ENCODE results near the gene ATP8A2.
"Not testable (repeated sequence)": the region's sequence is repeated elsewhere in the genome, so short reads cannot be mapped to it uniquely, and the experiment has no call there.

The ATP8A2 gene

GRCh38 chr13:25772534-25772933 is 400.8 kb downstream of the ATP8A2 start:
- not testable (repeated sequence) for DNase-seq

DNA sequence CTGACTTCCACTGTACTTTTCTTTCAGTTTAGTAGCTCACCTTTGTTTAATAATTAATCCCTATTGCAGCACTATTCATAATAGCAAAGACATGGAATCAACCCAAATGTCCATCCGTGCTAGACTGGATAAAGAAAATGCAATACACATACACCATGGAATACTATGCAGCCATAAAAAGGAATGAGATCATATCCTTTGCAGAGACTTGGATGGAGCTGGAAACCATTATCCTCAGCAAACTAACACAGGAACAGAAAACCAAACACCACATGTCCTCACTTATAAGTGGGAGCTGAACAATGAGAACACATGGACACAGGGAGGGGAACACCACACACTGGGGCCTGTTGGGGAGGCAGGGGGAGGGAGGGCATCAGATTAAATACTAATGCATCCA is 402.3 kb downstream of the ATP8A2 start:
- not testable (repeated sequence) for DNase-seq

- DNase-seq = no peak
These were observed 403.5 kb downstream of the ATP8A2 start for GRCh38 chr13:25775275-25775674.

GRCh38 chr13:25775986-25776385 is 404.2 kb downstream of the ATP8A2 start:
- no peak for DNase-seq

DNA sequence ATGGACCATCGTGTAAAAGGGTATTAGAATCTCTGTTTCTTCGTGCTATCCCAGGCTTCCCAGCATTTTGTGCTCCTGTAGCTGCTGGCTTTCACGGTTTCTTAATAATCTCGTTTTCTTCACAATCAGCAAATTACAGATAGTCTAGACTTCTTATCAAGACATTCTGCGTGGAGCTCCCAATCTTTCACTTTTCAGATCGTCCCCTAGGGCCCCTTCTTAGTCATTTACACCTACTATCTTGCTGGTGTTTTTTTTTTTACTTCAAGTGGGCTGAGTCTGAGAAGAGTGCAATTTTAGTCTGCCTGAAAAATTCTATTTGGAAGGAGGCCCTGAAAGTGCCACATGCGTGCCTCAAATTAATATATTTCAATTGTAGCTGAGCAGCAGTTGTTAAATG is 404.9 kb downstream of the ATP8A2 start:
- no peak for DNase-seq

DNA sequence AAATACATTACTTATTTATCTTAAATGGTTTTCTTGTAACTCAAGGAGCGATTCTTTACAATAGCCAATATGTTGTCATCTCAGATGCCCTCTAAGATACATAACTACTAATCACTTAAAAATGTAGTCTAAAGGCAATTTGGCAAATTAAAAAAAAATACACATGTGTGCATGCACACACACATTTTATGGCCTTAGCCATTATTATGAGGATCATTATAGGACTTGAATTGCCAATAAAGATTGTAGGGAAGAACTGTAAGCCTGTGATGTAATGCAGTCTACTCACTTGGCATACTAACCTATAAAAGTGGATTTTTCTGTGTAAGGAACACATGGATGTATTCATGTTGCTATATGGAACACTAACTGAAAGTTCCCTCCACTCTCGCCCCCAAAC is 405.7 kb downstream of the ATP8A2 start:
- DNase-seq = no peak

- no peak for DNase-seq
These were observed 406.6 kb downstream of the ATP8A2 start for GRCh38 chr13:25778365-25778764.

- no peak for DNase-seq
These were observed 407.1 kb downstream of the ATP8A2 start for GRCh38 chr13:25778808-25779305.

GRCh38 chr13:25783076-25783475 is 411.3 kb downstream of the ATP8A2 start:
- no peak for DNase-seq

- DNase-seq = no peak
These were observed 411.8 kb downstream of the ATP8A2 start for GRCh38 chr13:25783601-25784024.

DNA sequence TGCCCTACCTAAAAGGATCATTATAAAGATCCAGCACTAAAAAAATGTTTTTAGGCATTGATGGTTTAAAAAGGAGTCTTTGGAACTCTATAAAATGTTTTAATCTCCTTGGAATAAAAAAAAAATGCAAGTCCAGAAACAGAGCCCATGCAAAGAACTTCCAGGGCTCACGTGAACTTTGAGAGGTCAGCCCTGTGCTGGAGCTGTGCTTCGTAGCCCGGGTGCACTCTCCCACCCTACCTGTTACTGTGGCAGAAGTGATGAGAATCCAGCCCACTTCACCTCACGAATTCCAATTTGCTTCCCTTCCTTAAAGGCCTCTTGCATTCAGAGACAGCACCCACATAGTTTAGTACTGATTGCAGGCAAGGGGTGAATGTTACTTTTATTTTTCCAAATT is 412.3 kb downstream of the ATP8A2 start:
- no peak for DNase-seq

GRCh38 chr13:25790137-25790536 is 418.4 kb downstream of the ATP8A2 start:
- DNase-seq = not testable (repeated sequence)

- no peak for DNase-seq
These were observed 423.5 kb downstream of the ATP8A2 start for GRCh38 chr13:25795277-25795676.

- DNase-seq = no peak
These were observed 424.7 kb downstream of the ATP8A2 start for GRCh38 chr13:25796474-25796873.

DNA sequence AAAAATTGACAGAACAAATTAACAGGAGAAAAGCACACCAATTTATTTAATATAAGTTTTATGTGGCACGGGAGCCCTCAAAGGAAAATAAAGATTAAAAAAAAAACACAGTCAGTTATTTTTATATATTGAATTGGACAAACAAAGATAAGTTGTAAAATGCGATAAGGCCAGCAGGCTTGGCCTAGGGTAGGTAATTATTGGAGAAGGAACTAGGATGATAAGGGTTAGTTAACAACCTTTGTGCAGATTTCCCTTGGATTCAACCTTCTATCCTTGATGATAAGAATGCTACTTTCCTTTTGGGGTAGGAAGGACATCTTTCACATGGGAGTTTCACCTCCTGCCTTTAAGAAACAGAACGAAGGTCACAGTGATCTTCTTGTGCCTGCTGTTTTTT is 427.2 kb downstream of the ATP8A2 start:
- DNase-seq = no peak

DNA sequence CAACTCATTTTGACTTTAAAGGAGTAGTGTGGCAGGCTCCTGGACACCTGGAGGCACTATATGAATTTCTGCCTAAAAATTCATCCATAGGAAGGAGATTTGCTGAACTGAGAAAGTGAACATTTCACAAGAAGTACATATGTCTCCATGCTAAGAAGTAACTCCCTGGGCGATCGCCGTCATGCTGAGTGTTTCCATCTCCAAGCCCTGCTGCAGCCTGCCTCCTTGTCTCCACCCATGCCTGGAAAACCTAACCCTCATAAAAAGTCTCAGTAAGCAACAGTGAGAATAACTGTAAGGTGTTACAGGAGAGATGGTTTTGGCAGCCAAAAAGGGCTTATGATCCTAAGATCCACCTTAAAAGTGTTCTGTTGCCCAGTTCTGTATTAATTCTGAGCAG is 428.7 kb downstream of the ATP8A2 start:
- DNase-seq = no peak

GRCh38 chr13:25802579-25802978 is 430.8 kb downstream of the ATP8A2 start:
- DNase-seq = no peak

DNA sequence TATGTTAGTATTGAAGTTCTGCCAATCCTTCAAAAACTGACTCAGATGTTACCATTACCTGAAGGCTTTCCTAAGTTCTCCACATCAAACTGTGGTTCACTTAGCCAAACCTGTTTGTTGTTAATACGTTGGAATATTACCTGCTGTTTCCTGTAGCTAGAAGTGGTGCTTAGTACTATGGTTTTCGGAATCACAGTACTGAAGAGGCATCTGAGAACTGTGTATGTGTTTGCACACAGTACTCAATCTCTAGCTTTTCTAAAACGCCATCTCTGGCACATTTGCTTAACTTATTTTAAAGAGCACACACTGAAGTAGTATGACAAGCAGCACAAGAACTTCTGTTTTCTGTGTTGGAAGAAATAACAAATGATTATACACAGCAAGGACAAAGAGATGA is 431.9 kb downstream of the ATP8A2 start:
- no peak for DNase-seq

DNA sequence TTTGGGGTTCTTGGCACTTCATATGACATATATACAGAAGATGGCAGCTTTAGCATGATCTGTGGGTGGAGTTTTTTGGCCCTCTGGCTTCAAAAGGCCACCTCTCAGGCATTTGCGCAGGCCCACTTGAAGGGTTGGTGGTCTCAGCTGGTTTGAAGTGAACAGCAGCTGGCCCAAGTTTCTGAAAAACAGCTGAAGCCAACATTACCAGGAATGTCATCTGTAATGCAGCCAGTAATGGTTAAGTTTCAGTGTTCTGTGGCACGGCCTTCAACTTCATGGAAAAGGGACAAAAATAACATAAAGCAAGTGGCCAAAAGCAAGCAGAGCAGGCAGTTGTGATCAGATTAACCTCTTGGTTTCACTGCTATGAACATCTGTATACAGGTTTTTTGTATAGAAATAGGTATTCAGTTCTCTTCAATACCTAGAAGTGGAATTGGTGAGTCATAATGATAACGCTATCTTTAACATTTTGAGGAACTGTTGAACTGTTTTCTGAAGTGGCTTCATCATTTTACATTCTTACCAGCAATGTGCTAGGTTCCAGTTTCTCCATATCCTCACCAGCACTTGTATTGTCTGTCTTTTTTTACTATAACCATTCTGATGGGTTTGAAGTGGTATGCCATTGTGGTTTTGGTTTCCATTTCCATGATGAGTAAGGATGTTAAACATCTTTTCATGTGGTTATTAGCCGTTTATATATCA is 434.6 kb downstream of the ATP8A2 start:
- no peak for DNase-seq

- DNase-seq = no peak
These were observed 435.8 kb downstream of the ATP8A2 start for GRCh38 chr13:25807562-25807961.

GRCh38 chr13:25811506-25811905 is 439.7 kb downstream of the ATP8A2 start:
- no peak for DNase-seq

DNA sequence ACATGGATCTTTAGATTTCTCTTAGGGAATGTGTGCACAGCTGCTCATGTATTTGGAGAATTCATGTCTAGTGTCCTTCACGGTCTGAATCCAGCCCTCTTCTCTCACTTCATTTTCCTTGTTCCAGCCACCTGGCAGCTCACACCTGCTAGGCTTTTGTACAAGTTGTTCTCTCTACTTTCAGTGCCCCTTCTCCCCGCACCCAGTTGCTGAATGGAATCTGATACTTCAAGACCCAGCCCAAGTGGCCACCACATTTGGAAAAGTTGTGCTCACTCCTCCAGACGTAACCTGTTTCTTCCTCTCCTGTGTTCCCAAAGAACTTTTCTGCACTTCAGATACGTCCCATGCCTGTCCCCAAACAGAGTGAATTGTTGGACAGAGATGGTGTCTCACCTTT is 444.5 kb downstream of the ATP8A2 start:
- DNase-seq = no peak

DNA sequence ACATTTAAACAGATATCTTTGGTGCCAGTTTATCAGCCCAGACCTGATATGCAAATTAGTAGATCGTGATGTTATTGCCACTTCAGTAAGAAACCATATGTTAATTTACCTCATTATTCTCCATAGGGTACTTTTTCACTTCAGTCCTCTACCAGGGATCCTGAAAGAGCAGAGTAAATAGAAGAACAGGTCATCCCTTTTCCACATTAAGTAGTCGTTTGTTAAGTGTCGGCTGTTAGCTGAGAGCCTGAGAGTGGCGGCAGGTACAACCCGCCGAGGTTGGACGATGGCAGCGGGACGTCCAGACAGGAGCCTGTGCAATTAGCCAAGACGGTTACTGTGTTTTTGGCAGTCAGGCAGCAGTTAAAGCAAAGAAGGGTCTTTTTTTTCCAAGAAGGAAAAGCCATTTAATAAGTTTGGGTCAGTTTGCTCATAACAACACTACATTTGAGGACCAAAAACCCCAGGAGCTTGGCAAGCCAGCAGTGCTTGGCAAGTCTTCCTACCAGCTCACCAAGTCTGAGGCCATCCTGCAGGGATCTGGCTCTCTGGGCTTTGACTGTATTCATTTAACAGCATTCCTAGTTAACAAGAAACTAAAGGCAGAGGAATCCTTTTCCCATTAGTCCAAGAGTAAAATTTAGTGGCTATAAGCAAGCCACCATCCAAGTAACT is 448.2 kb downstream of the ATP8A2 start:
- no peak for DNase-seq

DNA sequence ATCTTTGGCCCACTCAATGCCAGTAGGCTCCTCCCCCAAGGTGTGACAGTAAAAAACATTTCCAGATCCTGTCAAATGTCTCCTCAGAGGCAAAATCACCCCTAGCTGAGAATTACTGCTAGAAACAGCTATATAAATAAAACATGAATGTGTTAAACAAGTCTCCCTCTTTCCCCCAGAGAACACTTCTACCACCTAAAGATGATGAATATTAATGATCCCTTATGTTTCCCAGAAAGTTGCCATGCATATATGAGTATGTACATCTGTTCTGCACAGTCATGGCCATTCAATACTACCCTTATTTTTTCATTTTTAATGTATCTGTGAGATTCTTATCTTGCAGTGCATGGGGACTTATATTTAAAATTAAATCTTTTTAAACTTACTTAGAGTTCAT is 450.0 kb downstream of the ATP8A2 start:
- no peak for DNase-seq

- DNase-seq = not testable (repeated sequence)
These were observed 455.4 kb downstream of the ATP8A2 start for GRCh38 chr13:25827221-25827620.
